ENCODE data around the gene HSPA12A. TPM values are rescaled to one million over a fixed set of nuclear protein-coding genes. Genes with fewer than 3 reads are reported as not detected.
A peak's percentile ranks its signal among the peaks of the same experiment; 100 is the strongest.

The HSPA12A gene
- total RNA-seq, 6 donors from 2014 or later, result 4.2 to 11.6 (median 6.1) TPM

DNA sequence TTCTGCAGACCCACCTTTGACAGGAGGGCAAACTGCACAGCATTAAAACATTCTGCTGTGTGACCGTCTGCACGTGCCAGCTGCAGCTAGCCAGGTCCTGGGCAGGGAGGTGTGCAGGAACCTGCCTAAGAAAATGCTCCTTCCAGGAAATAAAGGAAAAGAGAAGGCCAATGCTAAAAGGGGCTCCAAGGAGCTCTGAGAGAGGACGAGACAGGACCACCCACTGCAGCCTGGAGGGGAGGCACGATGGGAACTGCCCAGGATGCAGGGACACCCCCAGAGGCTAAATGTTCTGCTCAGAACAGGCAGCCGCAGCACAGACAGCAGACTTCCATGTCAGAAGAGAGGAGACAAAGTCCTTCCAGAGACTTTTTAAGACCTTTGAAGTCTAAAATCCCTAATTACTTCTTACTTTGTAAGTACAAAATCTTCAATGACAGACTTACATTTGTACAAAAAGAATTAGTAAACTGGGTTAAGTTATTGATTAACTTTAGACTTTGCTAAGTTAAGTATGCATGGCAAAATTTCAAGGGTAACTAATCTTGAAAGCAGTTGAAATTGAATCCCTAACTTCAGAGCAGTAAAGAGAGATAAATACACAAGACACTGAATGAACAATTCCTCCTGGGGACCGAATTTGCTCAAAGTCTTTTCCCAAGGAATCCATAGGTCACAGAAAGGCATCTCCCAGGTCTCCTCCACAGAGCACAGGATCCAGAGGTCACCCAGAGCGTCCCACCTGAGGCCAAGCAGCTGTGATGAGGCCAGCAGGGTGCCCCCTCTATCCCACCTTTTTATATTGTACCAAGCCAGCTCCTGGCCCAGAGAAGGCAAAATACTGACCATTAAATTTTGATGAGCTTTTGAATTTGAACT lies 21.5 kb downstream of the HSPA12A start:
- no peak for DNase-seq
- no peaks in the 10 kb centered on the region for H3K4me1 ChIP-seq

DNA sequence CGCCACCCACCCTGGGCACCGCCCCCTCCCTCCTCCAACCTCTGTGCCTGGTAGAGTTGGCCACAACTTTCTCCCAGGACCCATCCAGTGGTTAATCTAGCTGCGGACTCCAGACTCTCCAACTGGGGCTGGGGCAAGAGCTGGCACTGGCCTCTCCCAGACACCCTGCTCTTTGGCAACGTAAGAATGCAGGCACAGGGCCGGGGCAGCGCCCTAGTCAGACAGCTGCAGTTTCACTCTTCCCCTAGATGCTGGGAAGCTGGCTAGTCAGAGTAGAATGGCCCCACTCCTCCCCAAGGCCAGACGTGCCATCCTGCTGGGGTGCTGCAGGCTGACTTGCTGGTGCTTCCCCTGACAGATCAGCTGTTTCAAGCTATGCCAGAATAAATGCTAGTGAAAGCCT lies 22.1 kb downstream of the HSPA12A start:
- ATAC-seq (ENCODE audit: low FRiP score in 2 of 2), result no peak
- H3K27ac ChIP-seq, result no peak overlapping the region
- H3K27me3 ChIP-seq, result no peaks in the 10 kb centered on the region
- H3K4me1 ChIP-seq, result no peaks in the 10 kb centered on the region
- WGBS, 2 donors, result 62 to 100% methylated on average over 1 to 7 of the region's 7 CpGs
- TF ChIP-seq POLR2AphosphoS5 (IDR thresholded peaks at IDR 0.05) (no peak), EP300 (IDR thresholded peaks at IDR 0.05) (no peak)
- no peaks in the 10 kb centered on the region for H3K36me3 ChIP-seq
- no peaks in the 10 kb centered on the region for H3K9me3 ChIP-seq
- no peak for DNase-seq
- H3K4me3 ChIP-seq, result no peak overlapping the region

More for the DNA sequence above, 21.5 kb downstream of the HSPA12A start:
- no peak for ATAC-seq (ENCODE audit: low FRiP score in 2 of 2)
- H3K9me3 ChIP-seq, result no peaks in the 10 kb centered on the region
- H3K27me3 ChIP-seq, result no peaks in the 10 kb centered on the region
- H3K4me3 ChIP-seq, result no peak overlapping the region
- H3K36me3 ChIP-seq, result no peaks in the 10 kb centered on the region
- TF ChIP-seq, protein P1, sequence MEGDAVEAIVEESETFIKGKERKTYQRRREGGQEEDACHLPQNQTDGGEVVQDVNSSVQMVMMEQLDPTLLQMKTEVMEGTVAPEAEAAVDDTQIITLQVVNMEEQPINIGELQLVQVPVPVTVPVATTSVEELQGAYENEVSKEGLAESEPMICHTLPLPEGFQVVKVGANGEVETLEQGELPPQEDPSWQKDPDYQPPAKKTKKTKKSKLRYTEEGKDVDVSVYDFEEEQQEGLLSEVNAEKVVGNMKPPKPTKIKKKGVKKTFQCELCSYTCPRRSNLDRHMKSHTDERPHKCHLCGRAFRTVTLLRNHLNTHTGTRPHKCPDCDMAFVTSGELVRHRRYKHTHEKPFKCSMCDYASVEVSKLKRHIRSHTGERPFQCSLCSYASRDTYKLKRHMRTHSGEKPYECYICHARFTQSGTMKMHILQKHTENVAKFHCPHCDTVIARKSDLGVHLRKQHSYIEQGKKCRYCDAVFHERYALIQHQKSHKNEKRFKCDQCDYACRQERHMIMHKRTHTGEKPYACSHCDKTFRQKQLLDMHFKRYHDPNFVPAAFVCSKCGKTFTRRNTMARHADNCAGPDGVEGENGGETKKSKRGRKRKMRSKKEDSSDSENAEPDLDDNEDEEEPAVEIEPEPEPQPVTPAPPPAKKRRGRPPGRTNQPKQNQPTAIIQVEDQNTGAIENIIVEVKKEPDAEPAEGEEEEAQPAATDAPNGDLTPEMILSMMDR (IDR thresholded peaks at IDR 0.05), result no peak
- no peak for TF ChIP-seq POLR2A (IDR thresholded peaks at IDR 0.05)
- no peak for TF ChIP-seq EP300 (IDR thresholded peaks at IDR 0.05)
- TF ChIP-seq POLR2AphosphoS5 (IDR thresholded peaks at IDR 0.05), result no peak
- 45 to 54% methylated on average over 6 to 7 of the region's 7 CpGs for WGBS, 2 donors
- H3K27ac ChIP-seq, result no peak overlapping the region

DNA sequence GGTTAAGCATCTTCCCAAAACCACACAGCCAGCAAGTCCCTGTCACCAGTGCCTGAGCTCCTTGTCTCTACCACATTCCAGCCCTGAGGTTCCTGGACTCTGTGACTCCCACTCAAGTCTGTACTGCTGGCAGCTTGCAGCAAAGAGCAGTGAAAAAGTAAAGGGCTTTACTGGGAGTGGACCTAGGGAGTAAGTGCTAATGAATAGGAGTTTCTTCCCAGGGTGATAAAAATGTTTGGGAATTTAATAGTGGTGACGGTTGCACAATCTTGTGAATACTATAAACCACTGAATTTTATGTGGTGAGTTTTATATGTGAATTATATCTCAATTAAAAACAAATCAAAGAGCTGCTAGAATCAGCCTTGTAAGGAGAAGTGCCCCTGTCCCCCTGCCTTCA lies 22.6 kb downstream of the HSPA12A start:
- Histone ChIP-seq H3K27me3 (no peaks in the 10 kb centered on the region), H3K4me1 (no peaks in the 10 kb centered on the region), H3K27ac (no peak overlapping the region), H3K9me3 (no peaks in the 10 kb centered on the region), H3K36me3 (no peaks in the 10 kb centered on the region), H3K4me3 (no peak overlapping the region)
- 82 to 83% methylated on average over 1 of the region's 1 CpG for WGBS, 2 donors
- ATAC-seq (ENCODE audit: low FRiP score in 2 of 2) (peak in 1 of 2 donors; percentile 20), DNase-seq (no peak)
- TF ChIP-seq POLR2AphosphoS5 (IDR thresholded peaks at IDR 0.05), result no peak
- TF ChIP-seq, protein P1 (IDR thresholded peaks at IDR 0.05), result no peak
- TF ChIP-seq POLR2A (IDR thresholded peaks at IDR 0.05), result no peak
- no peak for TF ChIP-seq EP300 (IDR thresholded peaks at IDR 0.05)

DNA sequence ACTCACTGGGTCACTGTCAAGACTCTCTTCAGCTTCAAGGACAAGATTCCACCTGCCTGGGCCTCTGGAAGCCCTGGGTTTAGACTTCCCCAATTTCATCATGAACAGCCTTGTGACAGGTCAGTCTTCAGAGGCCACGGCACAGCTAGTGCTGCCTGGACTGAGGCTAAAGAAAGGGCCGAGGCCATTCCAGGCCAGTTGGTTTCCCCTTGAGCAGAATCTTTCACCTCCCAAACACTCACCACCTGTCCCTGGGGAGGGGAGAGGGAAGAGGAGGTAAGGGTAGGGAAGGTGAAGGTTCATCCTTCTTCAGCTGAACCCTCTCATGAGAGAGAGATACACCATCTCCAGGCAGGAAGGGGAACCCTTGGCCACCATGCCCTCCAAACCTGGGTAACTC lies 24.3 kb downstream of the HSPA12A start:
- TF ChIP-seq POLR2AphosphoS5 (IDR thresholded peaks at IDR 0.05) (no peak), POLR2A (IDR thresholded peaks at IDR 0.05) (no peak), EP300 (IDR thresholded peaks at IDR 0.05) (no peak)
- TF ChIP-seq, protein P1 (IDR thresholded peaks at IDR 0.05), result no peak
- Histone ChIP-seq H3K9me3 (no peaks in the 10 kb centered on the region), H3K4me3 (no peak overlapping the region), H3K36me3 (no peaks in the 10 kb centered on the region), H3K27ac (no peak overlapping the region), H3K27me3 (no peaks in the 10 kb centered on the region), H3K4me1 (no peaks in the 10 kb centered on the region)
- ATAC-seq (ENCODE audit: low FRiP score in 2 of 2), result no peak
- DNase-seq, result no peak
- 50 to 91% methylated on average over 2 of the region's 2 CpGs for WGBS, 2 donors

DNA sequence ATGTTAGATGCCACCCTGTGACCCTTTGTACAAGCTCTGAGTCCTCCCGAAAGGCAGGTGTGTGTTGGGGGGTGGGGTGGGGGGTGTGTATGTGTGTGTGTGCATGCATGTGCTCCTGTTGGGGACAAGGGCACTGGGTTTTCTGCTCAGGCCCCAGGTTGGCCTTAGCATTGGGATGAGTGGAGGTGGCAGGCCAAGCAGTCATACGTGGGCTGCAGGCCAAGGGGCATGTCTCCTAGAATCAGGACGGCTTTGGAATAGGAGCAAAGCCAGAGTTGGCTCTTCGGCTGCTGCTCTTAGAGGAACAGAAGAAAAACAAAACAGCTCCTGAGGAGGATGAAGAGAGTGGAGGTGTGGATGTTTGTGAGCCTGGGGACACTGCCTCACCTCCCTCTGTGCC lies 26.0 kb downstream of the HSPA12A start:
- H3K4me1 ChIP-seq, result no peaks in the 10 kb centered on the region
- no peaks in the 10 kb centered on the region for H3K36me3 ChIP-seq
- TF ChIP-seq POLR2AphosphoS5 (IDR thresholded peaks at IDR 0.05), result no peak
- H3K9me3 ChIP-seq, result no peaks in the 10 kb centered on the region
- no peak for ATAC-seq (ENCODE audit: low FRiP score in 2 of 2)
- no peaks in the 10 kb centered on the region for H3K27me3 ChIP-seq
- no peak overlapping the region for H3K27ac ChIP-seq
- no peak for DNase-seq
- 40 to 76% methylated on average over 3 to 4 of the region's 4 CpGs for WGBS, 2 donors
- H3K4me3 ChIP-seq, result no peak overlapping the region

Data from upper lobe of left lung (tissue), 6 donors.